Heart left ventricle (tissue), 13 donors: Measurements from ENCODE around the gene ZNF451.
"Not testable (repeated sequence)": the region's sequence is repeated elsewhere in the genome, so short reads cannot be mapped to it uniquely, and the experiment has no call there.

Experiments used
- POLR2A ChIP-seq, 2 donors: fragments of 450-650 bp; IDR thresholded peaks; one replicate each; pipeline ENCODE4 v1.6.1; 2017; ENCODE audit warnings: antibody characterized with exemption in 2 of 2, mild to moderate bottlenecking in 2 of 2, moderate library complexity in 2 of 2
- TF ChIP-seq, protein P1 (sequence below), 12 donors: fragments of 200-600 bp; sonication (generic) in 4 of 12; IDR thresholded peaks; one replicate each; pipeline versions ENCODE4 v1.5.0 to v1.8.0; 2018 to 2022; ENCODE audit warnings: antibody characterized with exemption in 12 of 12, mild to moderate bottlenecking in 5 of 12
- donor health status: ischemic (EF 13 %, LVEDD 7.1; RV severe dilation, severe dysfunction).
- donor health status: DM: no; HTN: yes; CAD: no.
- donor health status: DM: no; HTN: no; CAD: no.
- donor health status: ischemic (EF 25% LVEDD 6.9; RV normal size, moderate dysfunction).
- donor health status: ischemic (EF 25% LVEDD 5.7; RV mildly dilated, moderate dysfunction).
- donor health status: ischemic (EF 35%, LVEDD 5.7; RV mildly dilated, moderate dysfunction).
- donor health status: nonischemic (EF 11% LVEDD 7.7; RV severe dilation, severe dysfunction).
- donor health status: DM: yes; HTN: yes; CAD: no.
- donor health status: PGD.
- donor health status: ischemic (EF 29% LVEDD 5.4; RV normal size, mild dysfunction).
- donor health status: nonischemic (EF 23%, LVEDD 6.1; RV moderate dilation, normal function).

DNA sequence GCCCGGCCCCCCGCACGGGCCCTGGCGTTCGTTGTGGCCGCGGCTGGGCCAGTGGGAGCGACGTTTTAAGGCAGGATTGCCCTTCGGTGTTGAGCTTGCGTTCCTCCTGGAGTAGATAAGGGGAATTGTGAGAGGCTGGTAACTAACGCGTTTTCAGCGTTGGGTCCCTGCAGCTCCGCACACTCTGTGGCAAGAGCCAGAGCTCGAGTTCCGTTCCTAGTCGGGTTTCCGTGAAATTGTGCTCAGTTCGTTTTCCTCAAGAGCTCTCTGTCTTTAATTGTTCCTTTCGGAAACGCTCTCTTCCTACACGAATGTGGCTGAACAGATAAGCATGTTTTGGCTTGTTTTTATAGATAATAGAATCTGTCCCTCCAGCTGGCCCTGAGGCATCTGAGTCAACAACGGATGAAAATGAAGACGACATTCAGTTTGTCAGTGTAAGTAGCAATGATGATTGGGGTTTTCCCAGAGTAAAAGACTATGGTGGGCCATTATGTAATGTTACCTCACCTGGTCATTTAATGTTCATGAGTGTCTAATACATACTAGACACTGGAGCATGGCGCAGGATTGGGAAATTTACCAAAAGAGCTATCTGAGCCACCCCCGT, 575 bp downstream of the ZNF451 start:
- TF ChIP-seq, protein P1, sequence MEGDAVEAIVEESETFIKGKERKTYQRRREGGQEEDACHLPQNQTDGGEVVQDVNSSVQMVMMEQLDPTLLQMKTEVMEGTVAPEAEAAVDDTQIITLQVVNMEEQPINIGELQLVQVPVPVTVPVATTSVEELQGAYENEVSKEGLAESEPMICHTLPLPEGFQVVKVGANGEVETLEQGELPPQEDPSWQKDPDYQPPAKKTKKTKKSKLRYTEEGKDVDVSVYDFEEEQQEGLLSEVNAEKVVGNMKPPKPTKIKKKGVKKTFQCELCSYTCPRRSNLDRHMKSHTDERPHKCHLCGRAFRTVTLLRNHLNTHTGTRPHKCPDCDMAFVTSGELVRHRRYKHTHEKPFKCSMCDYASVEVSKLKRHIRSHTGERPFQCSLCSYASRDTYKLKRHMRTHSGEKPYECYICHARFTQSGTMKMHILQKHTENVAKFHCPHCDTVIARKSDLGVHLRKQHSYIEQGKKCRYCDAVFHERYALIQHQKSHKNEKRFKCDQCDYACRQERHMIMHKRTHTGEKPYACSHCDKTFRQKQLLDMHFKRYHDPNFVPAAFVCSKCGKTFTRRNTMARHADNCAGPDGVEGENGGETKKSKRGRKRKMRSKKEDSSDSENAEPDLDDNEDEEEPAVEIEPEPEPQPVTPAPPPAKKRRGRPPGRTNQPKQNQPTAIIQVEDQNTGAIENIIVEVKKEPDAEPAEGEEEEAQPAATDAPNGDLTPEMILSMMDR (IDR thresholded peaks at IDR 0.05): not testable (repeated sequence)
- not testable (repeated sequence) for TF ChIP-seq POLR2A (IDR thresholded peaks at IDR 0.05)
